Fibroblast of pulmonary artery (primary cell): ENCODE measurements around the gene ACOT13.
A peak's percentile ranks its signal among the peaks of the same experiment; 100 is the strongest.
"Not testable (repeated sequence)": the region's sequence is repeated elsewhere in the genome, so short reads cannot be mapped to it uniquely, and the experiment has no call there.

Experiments used
- DNase-seq: peaks from one replicate; pipeline ENCODE4 v3.0.0-alpha.2; 2010; ENCODE audit warnings: low read depth
- H3K4me3 ChIP-seq: replicated peaks from 2 replicates; pipeline ENCODE4 v1.5.1; 2011; ENCODE audit warnings: low read depth, mild to moderate bottlenecking, control low read depth, low read length, moderate library complexity
- CTCF ChIP-seq: IDR thresholded peaks from 2 replicates; pipeline ENCODE4 v1.5.1; 2011; ENCODE audit warnings: mild to moderate bottlenecking, control low read depth, low read length, inconsistent platforms; ENCODE audit errors: missing control alignments

Gene ACOT13

GRCh38 chr6:24660105-24660504 is 6.8 kb upstream of the ACOT13 start:
- DNase-seq: no peak
- TF ChIP-seq CTCF: no peak
- H3K4me3 ChIP-seq: no peak overlapping the region

GRCh38 chr6:24661759-24662158 is 5.1 kb upstream of the ACOT13 start:
- H3K4me3 ChIP-seq, DNase-seq: not testable (repeated sequence)

- H3K4me3 ChIP-seq: no peak overlapping the region
- TF ChIP-seq CTCF: no peak
- DNase-seq: no peak
These were observed 4.6 kb upstream of the ACOT13 start for GRCh38 chr6:24662236-24662635.

GRCh38 chr6:24663189-24663588 is 3.7 kb upstream of the ACOT13 start:
- TF ChIP-seq CTCF: no peak
- DNase-seq: no peak
- no peak overlapping the region for H3K4me3 ChIP-seq

GRCh38 chr6:24664046-24664987 is 2.6 kb upstream of the ACOT13 start:
- no peak overlapping the region for H3K4me3 ChIP-seq
- DNase-seq: no peak
- no peak for TF ChIP-seq CTCF

DNA sequence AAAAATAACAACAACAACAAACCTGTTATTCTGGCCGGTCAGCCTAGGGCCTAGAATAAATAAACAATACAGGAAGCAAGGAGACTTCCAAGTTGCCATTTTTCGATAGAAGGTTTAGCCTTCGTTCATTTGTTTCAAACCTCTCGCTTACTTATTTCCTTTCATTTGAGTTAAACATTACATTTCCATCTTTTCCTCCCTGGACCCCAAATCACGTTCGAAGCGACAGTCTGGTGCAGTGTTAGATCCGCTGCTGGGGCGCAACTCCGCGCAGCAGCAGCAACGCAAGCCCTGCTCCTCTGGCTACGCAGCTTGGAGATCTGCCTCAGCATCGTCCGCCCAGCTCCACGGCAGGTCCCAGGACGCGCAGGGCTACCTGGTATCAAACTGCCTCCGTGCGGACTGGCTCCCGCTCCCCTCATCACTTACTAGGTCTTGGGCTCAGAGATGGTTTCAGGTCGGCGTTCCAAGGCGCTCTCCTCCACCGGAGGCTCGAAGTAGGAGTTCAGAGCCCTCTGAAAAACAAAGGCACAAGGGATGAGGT is 708 bp upstream of the ACOT13 start:
- H3K4me3 ChIP-seq: peak overlapping the region; percentile 100
- DNase-seq: peak; percentile 35
- no peak for TF ChIP-seq CTCF

DNA sequence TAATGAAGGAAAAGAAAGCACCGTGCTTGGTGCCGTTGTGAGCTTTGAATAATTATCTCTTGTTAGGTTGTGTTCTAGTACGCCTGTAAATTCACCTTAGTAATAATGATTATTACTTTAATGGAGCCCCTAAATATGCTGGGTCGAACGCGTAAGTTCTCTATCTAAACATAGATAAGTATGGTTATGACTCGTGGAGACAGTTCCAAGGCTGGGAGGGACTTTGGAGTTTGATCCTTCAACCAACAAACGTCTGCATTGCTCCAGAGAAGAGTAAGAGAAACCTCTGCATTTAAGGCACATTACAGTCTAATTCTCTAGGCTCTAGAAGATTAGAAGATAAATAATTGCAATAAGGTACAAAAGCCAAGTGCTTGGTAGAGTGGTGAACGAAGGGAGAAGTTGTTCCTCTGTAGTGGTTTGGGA is 514 bp downstream of the ACOT13 start:
- peak; percentile 26 for DNase-seq

GRCh38 chr6:24668066-24668996 is 1.5 kb downstream of the ACOT13 start:
- H3K4me3 ChIP-seq: peak overlapping the region; percentile 100
- not testable (repeated sequence) for DNase-seq

More for the DNA sequence above, 514 bp downstream of the ACOT13 start:
- H3K4me3 ChIP-seq: peak overlapping the region; percentile 100
- TF ChIP-seq CTCF: no peak
